AG09319 (cell line): ENCODE data around the gene ARFGAP1.
A peak's percentile ranks its signal among the peaks of the same experiment; 100 is the strongest.

ENCODE experiments used
- DNase-seq: peaks from one replicate; pipeline ENCODE4 v3.0.0-alpha.2; 2010; ENCODE audit warnings: low read depth; ENCODE audit errors: extremely low read depth
- TF ChIP-seq, protein P1 (sequence below): IDR thresholded peaks from 2 replicates; pipeline ENCODE4 v1.5.1; 2011; ENCODE audit warnings: low read depth, mild to moderate bottlenecking, inconsistent platforms, low read length, moderate library complexity

Gene ARFGAP1

DNA sequence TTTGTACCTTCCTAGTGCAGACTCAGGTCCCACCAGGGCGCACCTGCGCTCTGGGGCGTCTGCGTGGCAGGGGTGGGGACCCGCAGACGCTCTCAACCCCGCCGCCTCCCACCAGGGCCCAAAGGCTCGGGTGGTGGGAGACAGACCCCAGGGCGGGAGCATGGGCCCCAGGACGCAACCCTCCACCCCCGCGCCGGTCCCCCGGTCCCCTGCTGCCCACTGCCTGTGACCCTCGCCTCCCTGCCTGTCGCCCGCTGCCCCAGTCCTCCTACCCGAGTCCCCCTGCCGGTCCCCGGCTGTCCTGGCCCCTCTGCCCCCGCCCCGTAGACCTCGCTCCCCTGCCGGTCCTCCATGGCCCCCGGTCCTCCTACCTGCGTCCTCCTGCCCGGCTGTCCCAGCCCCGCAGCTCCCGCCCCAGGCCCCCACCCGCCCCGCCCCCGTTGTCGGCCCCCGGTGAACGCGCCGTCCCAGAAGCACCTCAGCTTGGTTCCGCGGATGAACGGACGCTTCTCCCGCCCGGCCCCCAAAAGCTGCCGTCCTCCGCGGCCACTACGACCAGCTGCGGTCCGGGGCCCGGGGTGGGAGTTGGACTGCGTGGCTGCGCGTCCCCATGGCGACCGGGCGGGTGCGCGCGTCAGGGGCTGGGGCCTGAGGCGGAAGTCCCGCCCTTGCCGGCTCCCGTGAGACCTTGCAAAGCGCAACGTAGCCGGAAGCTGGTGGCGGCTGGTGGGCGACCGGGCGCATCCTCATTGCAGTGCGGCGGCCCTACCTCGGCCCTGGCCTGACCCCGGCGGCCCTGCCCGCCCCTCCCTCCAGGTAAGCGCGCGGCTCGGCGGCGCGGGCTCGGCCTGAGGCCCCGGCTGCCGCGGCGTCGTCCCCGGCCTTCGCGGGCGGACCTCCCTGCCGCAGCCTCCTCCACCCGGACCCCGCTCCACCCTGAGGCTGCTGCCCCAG lies at the start of gene ARFGAP1:
Gene ARFGAP1, plus strand, starts transcription at position 709 of the 954 bp plus-strand sequence. CDS start 2,768 bp downstream, outside the sequence.
- peak; percentile 67 for DNase-seq
- TF ChIP-seq, protein P1, sequence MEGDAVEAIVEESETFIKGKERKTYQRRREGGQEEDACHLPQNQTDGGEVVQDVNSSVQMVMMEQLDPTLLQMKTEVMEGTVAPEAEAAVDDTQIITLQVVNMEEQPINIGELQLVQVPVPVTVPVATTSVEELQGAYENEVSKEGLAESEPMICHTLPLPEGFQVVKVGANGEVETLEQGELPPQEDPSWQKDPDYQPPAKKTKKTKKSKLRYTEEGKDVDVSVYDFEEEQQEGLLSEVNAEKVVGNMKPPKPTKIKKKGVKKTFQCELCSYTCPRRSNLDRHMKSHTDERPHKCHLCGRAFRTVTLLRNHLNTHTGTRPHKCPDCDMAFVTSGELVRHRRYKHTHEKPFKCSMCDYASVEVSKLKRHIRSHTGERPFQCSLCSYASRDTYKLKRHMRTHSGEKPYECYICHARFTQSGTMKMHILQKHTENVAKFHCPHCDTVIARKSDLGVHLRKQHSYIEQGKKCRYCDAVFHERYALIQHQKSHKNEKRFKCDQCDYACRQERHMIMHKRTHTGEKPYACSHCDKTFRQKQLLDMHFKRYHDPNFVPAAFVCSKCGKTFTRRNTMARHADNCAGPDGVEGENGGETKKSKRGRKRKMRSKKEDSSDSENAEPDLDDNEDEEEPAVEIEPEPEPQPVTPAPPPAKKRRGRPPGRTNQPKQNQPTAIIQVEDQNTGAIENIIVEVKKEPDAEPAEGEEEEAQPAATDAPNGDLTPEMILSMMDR, result no peak

DNA sequence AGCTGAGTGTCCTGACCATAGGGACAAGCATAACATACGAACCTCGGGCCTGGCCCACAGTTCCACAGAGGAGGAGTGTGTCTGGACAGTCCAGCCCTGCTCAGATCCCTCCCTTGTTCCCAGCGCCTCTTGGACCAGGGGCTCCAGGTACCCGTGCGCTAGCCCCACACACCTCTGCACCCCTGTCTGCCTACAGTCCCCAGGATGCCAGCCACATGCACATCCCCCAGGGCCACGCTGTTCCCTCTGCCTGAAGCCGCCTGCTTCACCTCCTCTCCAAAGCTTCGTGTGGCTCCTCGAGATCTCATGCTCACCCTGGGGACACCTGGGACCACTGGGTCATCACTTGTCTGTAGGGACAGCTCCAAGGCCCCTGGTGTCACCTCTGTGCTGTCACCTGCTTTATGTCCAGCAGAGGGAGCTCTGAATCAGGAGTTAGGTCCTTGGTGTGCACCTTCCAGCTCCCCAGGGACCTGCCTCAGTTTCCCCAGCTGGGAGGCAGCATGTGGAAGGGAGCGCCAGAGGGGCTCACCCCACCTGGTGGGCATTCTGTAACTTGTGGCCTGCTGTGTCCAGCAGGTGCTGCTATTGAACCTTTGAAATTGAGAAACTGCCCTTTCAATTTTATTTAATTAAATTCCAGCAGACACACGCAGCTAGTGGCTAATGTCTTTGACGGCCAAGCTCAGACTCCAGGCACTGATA lies 49.3 kb upstream of the ARFGAP1 start:
- TF ChIP-seq, protein P1, result peak; percentile 78
- no peak for DNase-seq

DNA sequence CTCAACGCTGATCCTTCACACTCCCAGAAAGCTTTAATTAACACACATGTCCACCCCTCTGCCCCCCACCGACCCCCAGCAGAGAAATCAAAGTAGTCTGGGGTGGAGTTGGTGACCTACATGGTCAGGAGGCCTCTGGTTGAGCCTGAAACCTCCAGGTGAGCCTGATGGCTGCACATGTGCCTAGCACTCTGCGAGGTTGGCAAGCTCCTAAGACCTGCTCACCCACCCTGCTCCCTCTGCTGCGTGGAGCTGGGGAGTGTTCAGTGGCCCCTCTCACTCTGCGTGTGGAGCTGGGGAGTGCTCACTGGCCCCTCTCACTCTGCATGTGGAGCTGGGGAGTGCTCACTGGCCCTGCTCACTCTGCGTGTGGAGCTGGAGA lies 48.8 kb upstream of the ARFGAP1 start:
- TF ChIP-seq, protein P1, result no peak
- DNase-seq, result no peak

DNA sequence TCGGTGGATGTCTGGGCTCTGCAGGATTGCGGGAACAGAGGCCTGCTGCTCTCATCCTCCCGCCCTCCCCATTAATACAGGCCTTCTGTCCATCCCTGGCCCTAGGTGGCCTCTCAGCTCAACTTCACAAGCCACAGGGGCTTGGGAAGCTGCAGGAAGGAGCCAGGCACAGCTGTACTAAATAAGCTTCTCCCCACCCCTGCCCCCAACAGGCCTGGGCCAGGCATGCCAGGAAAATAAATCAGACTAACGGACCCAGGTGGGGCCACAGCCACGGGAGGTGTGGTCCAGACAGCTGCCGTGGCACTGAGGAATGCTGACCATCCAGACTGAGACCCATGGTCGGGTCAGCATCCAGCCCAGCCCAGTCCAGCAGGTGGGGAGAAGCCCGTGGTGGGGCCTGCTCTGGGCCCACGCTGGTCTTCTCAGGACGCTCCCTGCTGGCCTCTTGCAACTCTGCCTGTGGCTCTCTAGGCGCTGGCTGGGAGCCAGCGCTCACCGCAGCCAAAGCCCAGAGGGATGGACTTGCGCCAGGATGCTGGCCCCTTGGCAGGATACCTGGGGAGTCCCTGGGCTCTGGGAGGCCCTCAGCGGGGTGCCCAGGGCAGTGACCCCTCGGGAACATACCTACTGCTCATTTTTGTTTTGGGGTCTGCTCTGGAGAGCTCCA lies 48.1 kb upstream of the ARFGAP1 start:
- no peak for DNase-seq
- TF ChIP-seq, protein P1, result peak; percentile 21

DNA sequence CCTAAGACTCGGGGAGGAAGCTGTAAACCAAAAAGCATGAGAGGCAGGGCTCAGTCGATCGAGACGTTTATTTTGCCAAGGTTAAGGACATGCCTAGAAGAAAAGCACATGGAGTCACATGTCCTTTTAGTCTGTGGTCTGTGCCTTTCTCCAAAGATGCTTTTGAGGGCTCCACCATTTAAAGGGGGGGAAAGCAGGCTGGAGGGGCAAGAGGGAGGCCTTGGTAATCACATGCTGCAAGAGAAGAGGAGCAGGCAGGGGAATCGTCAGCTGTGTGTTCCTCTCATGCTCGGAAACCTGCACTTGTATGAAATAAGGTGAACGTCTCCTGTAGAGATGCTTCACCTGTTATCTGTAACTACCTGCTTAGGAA lies 47.5 kb upstream of the ARFGAP1 start:
- TF ChIP-seq, protein P1, result no peak
- no peak for DNase-seq

DNA sequence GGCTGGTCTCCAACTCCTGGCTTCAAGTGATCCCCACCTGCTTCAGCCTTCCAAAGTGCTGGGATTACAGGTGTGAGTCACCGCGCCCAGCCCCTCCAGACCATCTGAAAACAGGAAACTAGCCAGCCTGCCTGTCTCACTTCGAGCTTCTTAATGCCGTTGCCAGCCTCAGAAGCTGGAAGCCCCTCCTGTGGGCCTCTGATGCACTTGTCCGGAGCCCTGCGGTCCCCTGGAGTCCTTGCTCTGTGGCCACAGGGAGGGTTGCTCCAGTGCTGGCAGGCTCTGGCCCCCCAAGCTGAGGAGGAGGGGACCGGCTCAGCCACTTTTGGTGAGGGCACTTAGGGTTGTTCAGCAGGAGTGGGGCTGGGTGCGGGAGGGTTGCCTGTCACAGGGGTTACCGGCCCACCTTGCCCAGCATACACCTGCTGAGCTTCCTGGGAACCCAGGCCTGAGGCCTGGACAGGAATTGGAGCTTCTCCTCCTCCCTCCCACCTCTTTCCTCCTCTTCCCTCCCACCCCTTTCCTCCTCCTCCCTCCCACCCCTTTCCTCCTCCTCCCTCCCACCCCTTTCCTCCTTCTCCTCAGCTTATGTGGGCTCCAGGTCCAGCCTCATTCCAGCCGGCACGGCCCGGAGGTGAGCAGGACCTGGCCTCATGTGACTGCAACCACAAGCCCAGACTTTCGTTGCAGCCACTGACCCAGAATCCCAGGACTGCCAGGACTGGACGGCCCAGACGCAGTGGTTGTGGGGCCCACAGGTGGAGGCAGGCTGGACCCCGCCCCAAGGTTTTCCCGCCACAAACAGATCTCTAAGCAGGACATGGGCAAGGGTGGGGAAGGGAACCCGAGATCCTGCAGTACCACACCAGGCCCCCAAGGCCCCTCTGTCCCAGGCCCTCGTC lies 46.3 kb upstream of the ARFGAP1 start:
- TF ChIP-seq, protein P1, result no peak
- no peak for DNase-seq
